H1 (cell line): Measurements from ENCODE around the gene STK32C. TPM values are rescaled to one million over a fixed set of nuclear protein-coding genes. Genes with fewer than 3 reads are reported as not detected.

ENCODE experiments used
- CTCF ChIA-PET: fragments of 300-600 bp; sonication (Branson Sonifier 250); formaldehyde crosslinking; loops from one replicate; lab custom pipeline; 2021; ENCODE audit not compliant: partially characterized antibody; lab: Charles Lee
- POLR2A ChIA-PET: fragments of 300-600 bp; sonication (Branson Sonifier 250); formaldehyde crosslinking; loops from one replicate; lab custom pipeline; 2021; ENCODE audit warnings: inconsistent platforms; ENCODE audit not compliant: partially characterized antibody; lab: Charles Lee
- DNase-seq, 2 experiments: peaks; one replicate each; pipeline versions ENCODE4 v3.0.0 to v3.0.0-alpha.2; 2010 to 2022; ENCODE audit warnings: low spot score in 2 of 2, low read depth in 1 of 2, mixed read lengths in 1 of 2
- FAIRE-seq: peaks from 2 replicates; lab custom pipeline; 2011; peaks lifted over from hg19 to GRCh38; lab: Jason Lieb, UNC
- H2AFZ ChIP-seq: 2 replicates; pipeline ENCODE4 v1.8.1; 2012; ENCODE audit warnings: low read length, inconsistent platforms
- H2AK5ac ChIP-seq: 2 replicates; pipeline ENCODE4 v1.6.1; 2013; ENCODE audit warnings: low read depth, low read length
- H2BK120ac ChIP-seq: replicated peaks from 2 replicates; pipeline ENCODE3; 2013; ENCODE audit warnings: low read depth, low read length, inconsistent platforms
- H2BK12ac ChIP-seq: 2 replicates; pipeline ENCODE4 v1.6.1; 2013; ENCODE audit warnings: low read depth, low read length
- H2BK15ac ChIP-seq: 2 replicates; pipeline ENCODE4 v1.6.1; 2013; ENCODE audit warnings: low read length
- H2BK20ac ChIP-seq: 2 replicates; pipeline ENCODE4 v1.6.1; 2013; ENCODE audit warnings: low read length
- H2BK5ac ChIP-seq: 2 replicates; pipeline ENCODE4 v1.6.1; 2013; ENCODE audit warnings: low read depth, low read length
- H3K14ac ChIP-seq: 2 replicates; pipeline ENCODE4 v1.6.1; 2013; ENCODE audit warnings: inconsistent platforms; ENCODE audit not compliant: insufficient read length
- H3K18ac ChIP-seq: 2 replicates; pipeline ENCODE4 v1.6.1; 2013; ENCODE audit warnings: low read length; ENCODE audit errors: extremely low read depth
- H3K23ac ChIP-seq: 2 replicates; pipeline ENCODE4 v1.6.1; 2013; ENCODE audit warnings: inconsistent platforms; ENCODE audit not compliant: insufficient read length
- H3K23me2 ChIP-seq: 2 replicates; pipeline ENCODE4 v1.6.1; 2013; ENCODE audit warnings: low read depth, low read length
- H3K27ac ChIP-seq: 2 replicates; pipeline ENCODE4 v1.6.1; 2011; ENCODE audit warnings: low read depth, low read length, inconsistent platforms
- H3K27me3 ChIP-seq, 4 experiments: replicated peaks in 1 of 4; 1 replicate in 1 of 4; 2 replicates in 3 of 4; pipeline versions ENCODE4 v1.6.1 to v1.8.1; 2011 to 2013; ENCODE audit warnings: low read length in 3 of 4, mild to moderate bottlenecking in 3 of 4, inconsistent platforms in 2 of 4, mixed read lengths in 2 of 4, moderate library complexity in 1 of 4; ENCODE audit not compliant: control insufficient read depth in 3 of 4, insufficient read depth in 3 of 4; ENCODE audit errors: extremely low read depth in 1 of 4
- H3K36me3 ChIP-seq, 4 experiments: 2 replicates each; pipeline versions ENCODE4 v1.6.1 to v1.8.1; 2011 to 2013; ENCODE audit warnings: mild to moderate bottlenecking in 4 of 4, low read length in 3 of 4, moderate library complexity in 2 of 4, control low read depth in 1 of 4, inconsistent platforms in 1 of 4; ENCODE audit not compliant: insufficient read depth in 4 of 4, control insufficient read depth in 2 of 4
- H3K4ac ChIP-seq: replicated peaks from 2 replicates; pipeline ENCODE3; 2013; ENCODE audit warnings: low read length, low read depth, mixed read lengths, inconsistent platforms; ENCODE audit not compliant: insufficient read length
- H3K4me1 ChIP-seq, 4 experiments: replicated peaks in 1 of 4; 1 replicate in 1 of 4; 2 replicates in 3 of 4; pipeline versions ENCODE4 v1.6.1 to v1.8.1; 2011 to 2013; ENCODE audit warnings: low read length in 3 of 4, inconsistent platforms in 2 of 4, mixed read lengths in 1 of 4; ENCODE audit not compliant: insufficient read depth in 4 of 4, control insufficient read depth in 3 of 4
- H3K4me2 ChIP-seq, 2 experiments: 2 replicates each; pipeline versions ENCODE4 v1.6.1 to v1.8.1; 2011 to 2013; ENCODE audit warnings: low read depth in 2 of 2, low read length in 2 of 2, control low read depth in 1 of 2, inconsistent platforms in 1 of 2, mild to moderate bottlenecking in 1 of 2; ENCODE audit not compliant: insufficient read depth in 1 of 2
- H3K4me3 ChIP-seq, 4 experiments: fragments of 200-600, 300-600 bp in 1 of 4; sonication (generic), shearing (Covaris generic), sonication (Bioruptor Twin) in 1 of 4; 2 replicates each; pipeline versions ENCODE4 v1.5.1 to v1.8.1; 2011 to 2016; ENCODE audit warnings: low read length in 4 of 4, low read depth in 3 of 4, control low read depth in 2 of 4, inconsistent platforms in 2 of 4, mild to moderate bottlenecking in 2 of 4, mixed read lengths in 1 of 4, moderate library complexity in 1 of 4; ENCODE audit not compliant: insufficient read depth in 2 of 4; ENCODE audit errors: extremely low read depth in 1 of 4
- H3K56ac ChIP-seq: replicated peaks from 2 replicates; pipeline ENCODE3; 2013; ENCODE audit warnings: low read depth, mild to moderate bottlenecking, mixed read lengths, low read length, inconsistent platforms; ENCODE audit not compliant: insufficient read length
- H3K79me1 ChIP-seq: 2 replicates; pipeline ENCODE4 v1.6.1; 2013; ENCODE audit warnings: low read depth, low read length, control low read depth
- H3K79me2 ChIP-seq, 2 experiments: 2 replicates each; pipeline versions ENCODE4 v1.6.1 to v1.8.1; 2012 to 2013; ENCODE audit warnings: low read length in 2 of 2, mild to moderate bottlenecking in 2 of 2, inconsistent platforms in 1 of 2; ENCODE audit not compliant: insufficient read depth in 2 of 2, control insufficient read depth in 1 of 2
- H3K9ac ChIP-seq, 4 experiments: replicated peaks in 1 of 4; 1 replicate in 1 of 4; 2 replicates in 3 of 4; pipeline versions ENCODE4 v1.6.1 to v1.8.1; 2011 to 2013; ENCODE audit warnings: low read depth in 3 of 4, low read length in 3 of 4, control low read depth in 2 of 4, mild to moderate bottlenecking in 2 of 4, moderate library complexity in 2 of 4, inconsistent platforms in 1 of 4; ENCODE audit errors: extremely low read depth in 1 of 4
- H3K9me3 ChIP-seq, 2 experiments: 2 replicates each; pipeline versions ENCODE4 v1.6.1 to v1.8.1; 2012 to 2013; ENCODE audit warnings: mild to moderate bottlenecking in 2 of 2, moderate library complexity in 2 of 2, control low read depth in 1 of 2, inconsistent platforms in 1 of 2, low read depth in 1 of 2, low read length in 1 of 2, mixed read lengths in 1 of 2; ENCODE audit not compliant: insufficient read depth in 2 of 2
- H4K20me1 ChIP-seq, 2 experiments: replicated peaks in 1 of 2; 2 replicates each; pipeline versions ENCODE3 to v1.8.1; 2011 to 2013; ENCODE audit warnings: inconsistent platforms in 2 of 2, low read length in 2 of 2, mild to moderate bottlenecking in 1 of 2; ENCODE audit not compliant: insufficient read depth in 2 of 2, control insufficient read depth in 1 of 2
- H4K5ac ChIP-seq: 2 replicates; pipeline ENCODE4 v1.6.1; 2013; ENCODE audit warnings: low read length, low read depth, mixed read lengths, inconsistent platforms; ENCODE audit not compliant: insufficient read length
- H4K8ac ChIP-seq: 2 replicates; pipeline ENCODE4 v1.8.0; 2013; ENCODE audit warnings: mild to moderate bottlenecking, moderate library complexity, low read length, inconsistent platforms; ENCODE audit not compliant: insufficient read depth; ENCODE audit errors: extremely low read depth
- H4K91ac ChIP-seq: replicated peaks from 2 replicates; pipeline ENCODE3; 2013; ENCODE audit warnings: low read length, mixed read lengths, inconsistent platforms; ENCODE audit not compliant: insufficient read length
- BRCA1 ChIP-seq: IDR thresholded peaks from 2 replicates; pipeline ENCODE4 v1.6.1; 2012; ENCODE audit warnings: low read depth, low read length, improper control_type of control experiment
- CEBPB ChIP-seq: IDR thresholded peaks from 2 replicates; pipeline ENCODE4 v1.6.1; 2012; ENCODE audit warnings: low read depth, low read length
- CREB1 ChIP-seq: IDR thresholded peaks from 2 replicates; pipeline ENCODE4 v1.6.1; 2012; ENCODE audit warnings: inconsistent platforms
- EZH2 ChIP-seq: fragments of 200-600 bp; sonication (generic); IDR thresholded peaks from 2 replicates; pipeline ENCODE4 v1.7.1; 2012; ENCODE audit warnings: low read depth, mild to moderate bottlenecking, moderate library complexity, low read length, inconsistent platforms; ENCODE audit not compliant: severe bottlenecking
- KDM5A ChIP-seq: fragments of 200-600 bp; IDR thresholded peaks from 2 replicates; pipeline ENCODE4 v1.7.1; 2012; ENCODE audit warnings: mild to moderate bottlenecking, low read length, inconsistent platforms, mixed read lengths
- POU5F1 ChIP-seq: IDR thresholded peaks from 2 replicates; pipeline ENCODE4 v1.6.1; 2011; ENCODE audit warnings: low read depth, mild to moderate bottlenecking, low read length, moderate library complexity
- SIN3A ChIP-seq, 2 experiments: IDR thresholded peaks in 1 of 2; conservative IDR thresholded peaks in 1 of 2; 2 replicates each; pipeline ENCODE4 v1.6.1; 2011 to 2012; ENCODE audit warnings: low read length in 2 of 2, improper control_type of control experiment in 1 of 2, low read depth in 1 of 2, mild to moderate bottlenecking in 1 of 2
- SP2 ChIP-seq: IDR thresholded peaks from 2 replicates; pipeline ENCODE4 v1.6.1; 2012; ENCODE audit warnings: mild to moderate bottlenecking, low read length, inconsistent platforms
- WGBS, 2 experiments: shearing (Covaris generic) in 1 of 2; methylation state at CpG; one replicate each; pipeline versions ENCODE4 v1.1.6 to v1.1.7; 2013 to 2015; ENCODE audit warnings: low lambda C conversion rate in 2 of 2, mixed read lengths in 2 of 2, inconsistent platforms in 1 of 2, low coverage in 1 of 2, missing lambda C conversion rate in 1 of 2; ENCODE audit not compliant: insufficient replicate concordance in 2 of 2, insufficient coverage in 1 of 2, insufficient read length in 1 of 2; ENCODE audit errors: extremely low coverage in 1 of 2, missing lambda C conversion rate in 1 of 2; 5-methylcytosine and 5-hydroxymethylcytosine counted together
- polyA plus RNA-seq, 7 experiments: library from polyadenylated mRNA; depleted of rRNA in 3 of 7; stranded (reverse) in 5 of 7; unstranded in 2 of 7; fragments of >200 nt in 5 of 7; fragments of 200-250 nt in 2 of 7; gene quantifications; 1 replicate in 5 of 7; 2 replicates in 1 of 7; 4 replicates in 1 of 7; pipeline versions ENCODE4 v1.2.1 to v1.2.3, GENCODE V29; 2011 to 2013; ENCODE audit warnings: missing spikeins in 2 of 7, mixed read lengths in 2 of 7
- total RNA-seq: library from RNA; stranded (reverse); fragmentation: NEBNext Ultra II Directional; extraction: Animal tissue kit (Norgen Biotek cat#: 25700); gene quantifications from 2 replicates; pipeline ENCODE4 v1.2.1, GENCODE V29; 2021

STK32C gene
- total and polyA plus RNA-seq, 2 of the 8 experiments (the other 6 are each of a cell fraction or from before 2014, with no cell fraction given), result 10.6 to 15.6 TPM

DNA sequence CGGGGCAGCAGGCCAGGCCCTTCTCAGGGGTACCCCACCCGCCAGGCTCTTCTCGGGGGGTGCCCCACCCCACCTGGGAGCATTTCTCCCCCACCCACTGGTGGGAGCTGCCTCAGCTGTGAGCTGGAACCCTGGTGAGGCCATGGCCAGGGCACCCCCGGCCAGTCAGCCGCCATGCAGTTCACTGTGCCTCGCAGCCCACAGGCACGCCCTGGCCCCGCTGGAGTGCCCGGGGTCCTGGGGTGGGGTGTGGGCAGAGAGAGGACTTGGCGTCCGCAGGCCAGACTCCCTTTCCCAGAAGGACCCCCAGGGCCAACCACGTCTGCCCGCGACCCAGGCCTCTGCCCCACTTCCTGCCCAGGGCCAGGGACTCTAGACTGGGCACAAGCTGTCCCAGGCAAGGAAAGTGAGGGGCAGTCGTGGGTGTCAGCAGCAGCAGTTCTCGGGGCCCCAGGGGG, 107.9 kb downstream of the STK32C start:
- Histone ChIP-seq H2BK120ac (no peak overlapping the region), H3K4me1 (no peaks in the 10 kb centered on the region), H3K27ac (no peak overlapping the region), H3K79me1 (no peaks in the 10 kb centered on the region), H3K4me3 (no peak overlapping the region), H3K18ac (no peak overlapping the region), H4K91ac (no peak overlapping the region), H3K23ac (no peak overlapping the region), H3K23me2 (no peaks in the 10 kb centered on the region), H2AFZ (no peak overlapping the region), H3K4me2 (no peak overlapping the region), H3K79me2 (no peaks in the 10 kb centered on the region), H3K36me3 (no peaks in the 10 kb centered on the region; a peak in 1 of 8 replicates), H3K9ac (no peak overlapping the region), H2BK20ac (no peak overlapping the region), H2BK5ac (no peak overlapping the region), H4K8ac (no peak overlapping the region), H3K27me3 (no peaks in the 10 kb centered on the region), H2AK5ac (no peak overlapping the region), H4K20me1 (peaks cover 0 to 12% of the 10 kb centered on the region in 2 experiments), H3K14ac (no peak overlapping the region), H2BK15ac (no peak overlapping the region), H3K56ac (no peak overlapping the region), H2BK12ac (no peak overlapping the region), H3K4ac (no peak overlapping the region), H3K9me3 (no peaks in the 10 kb centered on the region)
- WGBS, 2 experiments, result 89% methylated on average over 14 of the region's 16 CpGs; no CpG with 5 or more reads in 1 of the 2 experiments
- DNase-seq, result no peak
- ChIA-PET POLR2A (no interaction called here), CTCF (no interaction called here)
- FAIRE-seq, result no peak
- TF ChIP-seq SP2 (no peak), KDM5A (no peak), CEBPB (no peak), CREB1 (no peak), SIN3A (conservative IDR thresholded peaks at IDR 0.05 in 1 of 2, IDR thresholded peaks at IDR 0.05 in 1 of 2; ENCODE audit: low read depth in 1 of 2, low read length in 2 of 2) (no peak), POU5F1 (no peak), EZH2 (no peak), BRCA1 (no peak)
- TF ChIP-seq, all 59 proteins: peak for 0
- no peak overlapping the region for H4K5ac ChIP-seq
